Esophagus muscularis mucosa (tissue), 4 donors: ENCODE measurements around the gene CD300LF. TPM values are rescaled to one million over a fixed set of nuclear protein-coding genes. Genes with fewer than 3 reads are reported as not detected.

ENCODE experiments used
- DNase-seq: peaks from one replicate; pipeline ENCODE4 v3.0.0-alpha.2; 2017; ENCODE audit errors: extremely low spot score
- H3K27ac ChIP-seq, 4 donors: fragments of 200-600 bp; sonication (generic); replicated peaks in 1 of 4; 1 replicate in 3 of 4; 2 replicates in 1 of 4; pipeline ENCODE4 v1.5.1; 2016 to 2019; ENCODE audit warnings: mild to moderate bottlenecking in 1 of 4
- H3K27me3 ChIP-seq, 4 donors: fragments of 200-600 bp; sonication (generic); one replicate each; pipeline versions ENCODE4 v1.5.1 to v1.6.0; 2016 to 2019
- H3K36me3 ChIP-seq, 4 donors: fragments of 200-600 bp; sonication (generic); one replicate each; pipeline ENCODE4 v1.5.1; 2016 to 2019
- H3K4me1 ChIP-seq, 4 donors: fragments of 200-600 bp; sonication (generic); one replicate each; pipeline ENCODE4 v1.5.1; 2016 to 2019
- H3K4me3 ChIP-seq, 4 donors: fragments of 200-600 bp; sonication (generic); 1 replicate in 2 of 4; 2 replicates in 2 of 4; pipeline ENCODE4 v1.5.1; 2016 to 2019; ENCODE audit warnings: mild to moderate bottlenecking in 4 of 4, moderate library complexity in 1 of 4
- H3K9me3 ChIP-seq, 4 donors: fragments of 200-600 bp; sonication (generic); 1 replicate in 3 of 4; 2 replicates in 1 of 4; pipeline ENCODE4 v1.5.1; 2016 to 2019
- EP300 ChIP-seq: sonication (generic); formaldehyde crosslinking; IDR thresholded peaks from one replicate; pipeline ENCODE4 v1.6.1; 2017; ENCODE audit warnings: antibody characterized with exemption
- POLR2A ChIP-seq: fragments of 450-650 bp; IDR thresholded peaks from one replicate; pipeline ENCODE4 v1.6.1; 2017; ENCODE audit warnings: antibody characterized with exemption, moderate library complexity, mild to moderate bottlenecking, low read depth
- POLR2AphosphoS5 ChIP-seq, 2 donors: sonication (generic); formaldehyde crosslinking; IDR thresholded peaks; one replicate each; pipeline ENCODE4 v1.6.1; 2017; ENCODE audit warnings: antibody characterized with exemption in 2 of 2
- WGBS: methylation state at CpG from one replicate; pipeline ENCODE4 v1.1.5; 2018; 5-methylcytosine and 5-hydroxymethylcytosine counted together
- intact Hi-C: fragments of 100-400 bp; cut with DNase I; formaldehyde crosslinking; loops from one replicate; pipeline ENCODE4 v1.15.1; 2023
- total RNA-seq, 4 donors: library from RNA; depleted of rRNA; stranded (reverse); fragments of >200 nt; gene quantifications; one replicate each; pipeline versions ENCODE4 v1.1.0 to v1.2.1, GENCODE V29; 2016
- TF ChIP-seq, protein P1 (sequence below), 3 experiments: fragments of 200-600 bp in 2 of 3; fragments of 450-650 bp in 1 of 3; sonication (generic) in 2 of 3; IDR thresholded peaks; one replicate each; pipeline ENCODE4 v1.5.1; 2017 to 2019; ENCODE audit warnings: antibody characterized with exemption in 3 of 3, mild to moderate bottlenecking in 2 of 3, moderate library complexity in 1 of 3

CD300LF gene
- total RNA-seq, 4 donors from 2014 or later: 0.26 to 0.99 (median 0.42) TPM; not detected in 1

DNA sequence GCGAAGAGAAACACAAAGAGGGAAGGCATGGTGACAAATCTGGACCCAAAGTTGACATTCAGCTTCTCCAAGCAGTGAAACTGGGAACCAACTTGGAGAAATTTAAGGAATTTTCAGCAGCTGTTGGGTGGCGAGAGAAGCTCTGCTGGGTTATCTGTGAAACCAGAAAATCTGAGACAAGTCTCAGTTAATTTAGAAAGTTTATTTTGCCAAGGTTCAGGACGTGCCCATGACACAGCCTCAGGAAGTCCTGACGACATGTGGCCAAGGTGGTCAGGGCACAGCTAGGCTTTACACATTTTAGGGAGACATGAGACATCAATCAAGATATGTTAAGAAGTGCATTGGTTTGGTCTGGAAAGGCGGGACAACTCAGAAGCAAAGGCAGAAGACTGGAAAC is 11.2 kb upstream of the CD300LF start:
- no peak for TF ChIP-seq EP300
- TF ChIP-seq POLR2A: no peak
- TF ChIP-seq POLR2AphosphoS5 (IDR thresholded peaks at IDR 0.05): no peak
- TF ChIP-seq, protein P1, sequence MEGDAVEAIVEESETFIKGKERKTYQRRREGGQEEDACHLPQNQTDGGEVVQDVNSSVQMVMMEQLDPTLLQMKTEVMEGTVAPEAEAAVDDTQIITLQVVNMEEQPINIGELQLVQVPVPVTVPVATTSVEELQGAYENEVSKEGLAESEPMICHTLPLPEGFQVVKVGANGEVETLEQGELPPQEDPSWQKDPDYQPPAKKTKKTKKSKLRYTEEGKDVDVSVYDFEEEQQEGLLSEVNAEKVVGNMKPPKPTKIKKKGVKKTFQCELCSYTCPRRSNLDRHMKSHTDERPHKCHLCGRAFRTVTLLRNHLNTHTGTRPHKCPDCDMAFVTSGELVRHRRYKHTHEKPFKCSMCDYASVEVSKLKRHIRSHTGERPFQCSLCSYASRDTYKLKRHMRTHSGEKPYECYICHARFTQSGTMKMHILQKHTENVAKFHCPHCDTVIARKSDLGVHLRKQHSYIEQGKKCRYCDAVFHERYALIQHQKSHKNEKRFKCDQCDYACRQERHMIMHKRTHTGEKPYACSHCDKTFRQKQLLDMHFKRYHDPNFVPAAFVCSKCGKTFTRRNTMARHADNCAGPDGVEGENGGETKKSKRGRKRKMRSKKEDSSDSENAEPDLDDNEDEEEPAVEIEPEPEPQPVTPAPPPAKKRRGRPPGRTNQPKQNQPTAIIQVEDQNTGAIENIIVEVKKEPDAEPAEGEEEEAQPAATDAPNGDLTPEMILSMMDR (IDR thresholded peaks at IDR 0.05): no peak
- Histone ChIP-seq H3K9me3 (no peaks in the 10 kb centered on the region), H3K4me3 (no peak overlapping the region), H3K27me3 (peaks cover 0 to 27% (median 0%) of the 10 kb centered on the region in 4 donors), H3K4me1 (no peaks in the 10 kb centered on the region), H3K27ac (no peak overlapping the region), H3K36me3 (no peaks in the 10 kb centered on the region)
- intact Hi-C loops: no loop called here
- 59% methylated on average over 5 of the region's 5 CpGs for WGBS
- DNase-seq: no peak

DNA sequence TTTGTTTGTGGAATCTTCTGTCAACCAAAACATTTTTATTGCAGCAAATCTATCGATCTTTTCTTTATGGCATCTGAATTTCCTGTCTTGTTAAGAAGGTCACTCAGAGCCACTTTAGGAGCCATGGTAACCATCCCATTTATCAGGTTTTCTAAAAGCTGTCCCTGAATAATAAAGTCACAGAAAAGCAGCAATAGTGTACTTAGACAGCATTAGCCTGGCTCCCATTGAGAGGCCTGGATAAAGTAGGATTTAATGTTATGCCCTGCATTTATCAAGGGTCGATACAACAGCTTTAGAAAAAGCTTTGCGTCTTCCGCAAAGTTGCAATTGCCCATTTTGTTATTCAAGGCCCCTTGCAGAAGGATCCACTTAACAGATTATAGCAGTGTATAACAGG is 10.1 kb upstream of the CD300LF start:
- no peaks in the 10 kb centered on the region for H3K36me3 ChIP-seq
- no peak for TF ChIP-seq EP300
- TF ChIP-seq, protein P1 (IDR thresholded peaks at IDR 0.05): no peak
- TF ChIP-seq POLR2A: no peak
- no peak for TF ChIP-seq POLR2AphosphoS5 (IDR thresholded peaks at IDR 0.05)
- peaks cover 0 to 27% (median 0%) of the 10 kb centered on the region in 4 donors for H3K27me3 ChIP-seq
- H3K4me1 ChIP-seq: no peaks in the 10 kb centered on the region
- no peaks in the 10 kb centered on the region for H3K9me3 ChIP-seq
- no peak for DNase-seq
- H3K4me3 ChIP-seq: no peak overlapping the region
- intact Hi-C loops: no loop called here
- 79% methylated on average over 4 of the region's 4 CpGs for WGBS
- no peak overlapping the region for H3K27ac ChIP-seq

DNA sequence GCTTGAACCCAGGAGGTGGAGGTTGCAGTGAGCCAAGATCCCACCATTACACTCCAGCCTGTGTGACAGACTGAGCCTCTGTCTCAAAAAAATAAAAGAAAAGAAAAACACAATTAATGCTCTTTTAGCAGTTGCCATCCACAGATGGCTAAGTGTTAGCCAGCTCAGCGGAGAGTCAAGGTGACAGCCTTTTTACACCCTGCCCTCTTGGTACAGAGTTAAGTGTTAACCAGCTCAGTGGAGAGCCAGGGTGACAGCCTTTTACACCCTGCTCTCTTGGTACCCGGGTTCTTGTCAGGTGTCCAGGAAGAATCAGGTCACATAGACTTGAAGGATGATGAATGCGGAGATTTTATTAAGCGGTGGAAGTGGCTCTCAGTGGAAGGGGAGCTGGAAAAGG is 7.8 kb upstream of the CD300LF start:
- Histone ChIP-seq H3K4me3 (no peak overlapping the region), H3K36me3 (no peaks in the 10 kb centered on the region), H3K27ac (no peak overlapping the region), H3K27me3 (peaks cover 0 to 28% (median 0%) of the 10 kb centered on the region in 4 donors), H3K9me3 (no peaks in the 10 kb centered on the region), H3K4me1 (no peaks in the 10 kb centered on the region)
- intact Hi-C loops: no loop called here
- TF ChIP-seq POLR2AphosphoS5 (IDR thresholded peaks at IDR 0.05) (no peak), POLR2A (no peak), EP300 (no peak)
- TF ChIP-seq, protein P1 (IDR thresholded peaks at IDR 0.05): no peak
- no peak for DNase-seq
- WGBS: 91% methylated on average over 4 of the region's 4 CpGs

DNA sequence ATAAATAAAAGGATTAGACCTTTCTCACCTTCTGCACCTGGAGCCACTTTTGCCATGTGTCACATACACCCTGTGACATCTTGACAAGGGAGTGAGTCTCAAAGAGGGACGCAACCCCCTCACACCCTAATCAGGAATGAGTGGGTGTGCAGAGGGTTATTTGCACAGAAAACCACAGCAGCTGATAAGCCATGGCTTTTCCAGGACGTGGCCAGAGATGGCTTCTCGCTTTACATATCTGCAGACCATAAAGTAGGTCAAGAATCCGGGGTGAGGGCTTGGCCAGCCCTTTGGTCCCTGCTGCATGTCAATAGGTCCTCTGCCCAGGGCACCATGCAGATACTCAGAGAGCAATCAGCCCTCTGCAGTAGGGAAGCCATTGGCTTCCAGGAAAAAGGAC is 2.4 kb upstream of the CD300LF start:
- Histone ChIP-seq H3K27ac (no peak overlapping the region), H3K9me3 (no peaks in the 10 kb centered on the region), H3K4me3 (no peak overlapping the region), H3K4me1 (no peaks in the 10 kb centered on the region), H3K36me3 (no peaks in the 10 kb centered on the region), H3K27me3 (peaks cover 0 to 55% (median 0%) of the 10 kb centered on the region in 4 donors)
- no peak for DNase-seq
- no peak for TF ChIP-seq POLR2AphosphoS5 (IDR thresholded peaks at IDR 0.05)
- TF ChIP-seq POLR2A: no peak
- WGBS: 50% methylated on average over 4 of the region's 4 CpGs
- intact Hi-C loops: no loop called here

DNA sequence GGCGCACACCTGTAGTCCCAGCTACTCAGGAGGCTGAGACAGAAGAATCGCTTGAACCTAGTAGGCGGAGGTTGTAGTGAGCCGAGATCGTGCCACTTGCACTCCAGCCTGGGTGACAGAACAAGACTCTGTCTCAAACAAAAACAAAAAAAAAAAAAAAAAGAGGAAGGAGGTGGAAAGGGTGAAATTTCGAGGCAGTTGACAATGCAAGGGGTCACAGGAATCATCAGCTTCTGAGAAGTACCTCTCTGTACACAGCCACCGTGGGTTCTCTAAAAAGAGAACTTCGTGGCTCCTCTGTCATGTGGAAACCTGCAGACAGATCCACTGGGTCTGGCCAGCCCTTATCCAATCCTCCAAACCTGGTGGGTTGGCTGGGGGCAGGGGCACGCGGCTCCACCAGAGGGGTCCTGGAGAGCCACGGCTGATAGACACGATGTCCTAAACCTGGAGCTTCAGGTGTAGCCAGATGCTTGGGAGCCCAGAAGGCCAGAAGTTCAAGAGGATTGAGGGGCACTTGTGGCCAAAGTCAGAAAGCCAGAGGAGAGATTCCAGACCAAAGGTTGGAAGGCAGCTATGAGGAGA is 540 bp upstream of the CD300LF start:
- Histone ChIP-seq H3K27me3 (peaks cover 0 to 52% (median 0%) of the 10 kb centered on the region in 4 donors), H3K9me3 (no peaks in the 10 kb centered on the region), H3K36me3 (no peaks in the 10 kb centered on the region), H3K4me3 (no peak overlapping the region), H3K4me1 (no peaks in the 10 kb centered on the region), H3K27ac (no peak overlapping the region)
- TF ChIP-seq, protein P1 (IDR thresholded peaks at IDR 0.05): no peak
- TF ChIP-seq POLR2A: no peak
- no peak for TF ChIP-seq EP300
- no peak for TF ChIP-seq POLR2AphosphoS5 (IDR thresholded peaks at IDR 0.05)
- DNase-seq: no peak
- WGBS: 76% methylated on average over 12 of the region's 12 CpGs
- intact Hi-C loops: no loop called here
